H1 (cell line): Measurements from ENCODE around the gene MYBPC2. TPM values are rescaled to one million over a fixed set of nuclear protein-coding genes. Genes with fewer than 3 reads are reported as not detected.

Experiments
- CTCF ChIA-PET: fragments of 300-600 bp; sonication (Branson Sonifier 250); formaldehyde crosslinking; loops from one replicate; lab custom pipeline; 2021; ENCODE audit not compliant: partially characterized antibody; lab: Charles Lee
- POLR2A ChIA-PET: fragments of 300-600 bp; sonication (Branson Sonifier 250); formaldehyde crosslinking; loops from one replicate; lab custom pipeline; 2021; ENCODE audit warnings: inconsistent platforms; ENCODE audit not compliant: partially characterized antibody; lab: Charles Lee
- DNase-seq, 2 experiments: peaks; one replicate each; pipeline versions ENCODE4 v3.0.0 to v3.0.0-alpha.2; 2010 to 2022; ENCODE audit warnings: low spot score in 2 of 2, low read depth in 1 of 2, mixed read lengths in 1 of 2
- FAIRE-seq: peaks from 2 replicates; lab custom pipeline; 2011; peaks lifted over from hg19 to GRCh38; lab: Jason Lieb, UNC
- H2AFZ ChIP-seq: 2 replicates; pipeline ENCODE4 v1.8.1; 2012; ENCODE audit warnings: low read length, inconsistent platforms
- H2AK5ac ChIP-seq: 2 replicates; pipeline ENCODE4 v1.6.1; 2013; ENCODE audit warnings: low read depth, low read length
- H2BK120ac ChIP-seq: replicated peaks from 2 replicates; pipeline ENCODE3; 2013; ENCODE audit warnings: low read depth, low read length, inconsistent platforms
- H2BK12ac ChIP-seq: 2 replicates; pipeline ENCODE4 v1.6.1; 2013; ENCODE audit warnings: low read depth, low read length
- H2BK15ac ChIP-seq: 2 replicates; pipeline ENCODE4 v1.6.1; 2013; ENCODE audit warnings: low read length
- H2BK20ac ChIP-seq: 2 replicates; pipeline ENCODE4 v1.6.1; 2013; ENCODE audit warnings: low read length
- H2BK5ac ChIP-seq: 2 replicates; pipeline ENCODE4 v1.6.1; 2013; ENCODE audit warnings: low read depth, low read length
- H3K14ac ChIP-seq: 2 replicates; pipeline ENCODE4 v1.6.1; 2013; ENCODE audit warnings: inconsistent platforms; ENCODE audit not compliant: insufficient read length
- H3K18ac ChIP-seq: 2 replicates; pipeline ENCODE4 v1.6.1; 2013; ENCODE audit warnings: low read length; ENCODE audit errors: extremely low read depth
- H3K23ac ChIP-seq: 2 replicates; pipeline ENCODE4 v1.6.1; 2013; ENCODE audit warnings: inconsistent platforms; ENCODE audit not compliant: insufficient read length
- H3K23me2 ChIP-seq: 2 replicates; pipeline ENCODE4 v1.6.1; 2013; ENCODE audit warnings: low read depth, low read length
- H3K27ac ChIP-seq: 2 replicates; pipeline ENCODE4 v1.6.1; 2011; ENCODE audit warnings: low read depth, low read length, inconsistent platforms
- H3K27me3 ChIP-seq, 4 experiments: replicated peaks in 1 of 4; 1 replicate in 1 of 4; 2 replicates in 3 of 4; pipeline versions ENCODE4 v1.6.1 to v1.8.1; 2011 to 2013; ENCODE audit warnings: low read length in 3 of 4, mild to moderate bottlenecking in 3 of 4, inconsistent platforms in 2 of 4, mixed read lengths in 2 of 4, moderate library complexity in 1 of 4; ENCODE audit not compliant: control insufficient read depth in 3 of 4, insufficient read depth in 3 of 4; ENCODE audit errors: extremely low read depth in 1 of 4
- H3K36me3 ChIP-seq, 4 experiments: 2 replicates each; pipeline versions ENCODE4 v1.6.1 to v1.8.1; 2011 to 2013; ENCODE audit warnings: mild to moderate bottlenecking in 4 of 4, low read length in 3 of 4, moderate library complexity in 2 of 4, control low read depth in 1 of 4, inconsistent platforms in 1 of 4; ENCODE audit not compliant: insufficient read depth in 4 of 4, control insufficient read depth in 2 of 4
- H3K4ac ChIP-seq: replicated peaks from 2 replicates; pipeline ENCODE3; 2013; ENCODE audit warnings: low read length, low read depth, mixed read lengths, inconsistent platforms; ENCODE audit not compliant: insufficient read length
- H3K4me1 ChIP-seq, 4 experiments: replicated peaks in 1 of 4; 1 replicate in 1 of 4; 2 replicates in 3 of 4; pipeline versions ENCODE4 v1.6.1 to v1.8.1; 2011 to 2013; ENCODE audit warnings: low read length in 3 of 4, inconsistent platforms in 2 of 4, mixed read lengths in 1 of 4; ENCODE audit not compliant: insufficient read depth in 4 of 4, control insufficient read depth in 3 of 4
- H3K4me2 ChIP-seq, 2 experiments: 2 replicates each; pipeline versions ENCODE4 v1.6.1 to v1.8.1; 2011 to 2013; ENCODE audit warnings: low read depth in 2 of 2, low read length in 2 of 2, control low read depth in 1 of 2, inconsistent platforms in 1 of 2, mild to moderate bottlenecking in 1 of 2; ENCODE audit not compliant: insufficient read depth in 1 of 2
- H3K4me3 ChIP-seq, 4 experiments: fragments of 200-600, 300-600 bp in 1 of 4; sonication (generic), shearing (Covaris generic), sonication (Bioruptor Twin) in 1 of 4; 2 replicates each; pipeline versions ENCODE4 v1.5.1 to v1.8.1; 2011 to 2016; ENCODE audit warnings: low read length in 4 of 4, low read depth in 3 of 4, control low read depth in 2 of 4, inconsistent platforms in 2 of 4, mild to moderate bottlenecking in 2 of 4, mixed read lengths in 1 of 4, moderate library complexity in 1 of 4; ENCODE audit not compliant: insufficient read depth in 2 of 4; ENCODE audit errors: extremely low read depth in 1 of 4
- H3K56ac ChIP-seq: replicated peaks from 2 replicates; pipeline ENCODE3; 2013; ENCODE audit warnings: low read depth, mild to moderate bottlenecking, mixed read lengths, low read length, inconsistent platforms; ENCODE audit not compliant: insufficient read length
- H3K79me1 ChIP-seq: 2 replicates; pipeline ENCODE4 v1.6.1; 2013; ENCODE audit warnings: low read depth, low read length, control low read depth
- H3K79me2 ChIP-seq, 2 experiments: 2 replicates each; pipeline versions ENCODE4 v1.6.1 to v1.8.1; 2012 to 2013; ENCODE audit warnings: low read length in 2 of 2, mild to moderate bottlenecking in 2 of 2, inconsistent platforms in 1 of 2; ENCODE audit not compliant: insufficient read depth in 2 of 2, control insufficient read depth in 1 of 2
- H3K9ac ChIP-seq, 4 experiments: replicated peaks in 1 of 4; 1 replicate in 1 of 4; 2 replicates in 3 of 4; pipeline versions ENCODE4 v1.6.1 to v1.8.1; 2011 to 2013; ENCODE audit warnings: low read depth in 3 of 4, low read length in 3 of 4, control low read depth in 2 of 4, mild to moderate bottlenecking in 2 of 4, moderate library complexity in 2 of 4, inconsistent platforms in 1 of 4; ENCODE audit errors: extremely low read depth in 1 of 4
- H3K9me3 ChIP-seq, 2 experiments: 2 replicates each; pipeline versions ENCODE4 v1.6.1 to v1.8.1; 2012 to 2013; ENCODE audit warnings: mild to moderate bottlenecking in 2 of 2, moderate library complexity in 2 of 2, control low read depth in 1 of 2, inconsistent platforms in 1 of 2, low read depth in 1 of 2, low read length in 1 of 2, mixed read lengths in 1 of 2; ENCODE audit not compliant: insufficient read depth in 2 of 2
- H4K20me1 ChIP-seq, 2 experiments: replicated peaks in 1 of 2; 2 replicates each; pipeline versions ENCODE3 to v1.8.1; 2011 to 2013; ENCODE audit warnings: inconsistent platforms in 2 of 2, low read length in 2 of 2, mild to moderate bottlenecking in 1 of 2; ENCODE audit not compliant: insufficient read depth in 2 of 2, control insufficient read depth in 1 of 2
- H4K5ac ChIP-seq: 2 replicates; pipeline ENCODE4 v1.6.1; 2013; ENCODE audit warnings: low read length, low read depth, mixed read lengths, inconsistent platforms; ENCODE audit not compliant: insufficient read length
- H4K8ac ChIP-seq: 2 replicates; pipeline ENCODE4 v1.8.0; 2013; ENCODE audit warnings: mild to moderate bottlenecking, moderate library complexity, low read length, inconsistent platforms; ENCODE audit not compliant: insufficient read depth; ENCODE audit errors: extremely low read depth
- H4K91ac ChIP-seq: replicated peaks from 2 replicates; pipeline ENCODE3; 2013; ENCODE audit warnings: low read length, mixed read lengths, inconsistent platforms; ENCODE audit not compliant: insufficient read length
- BACH1 ChIP-seq: IDR thresholded peaks from 2 replicates; pipeline ENCODE4 v1.6.1; 2012; ENCODE audit warnings: low read length, improper control_type of control experiment
- CBX8 ChIP-seq: fragments of 300-800, 300-1000 bp; sonication (generic); IDR thresholded peaks from 2 replicates; pipeline ENCODE4 v1.7.1; 2016; ENCODE audit warnings: low read depth, low read length, borderline replicate concordance
- CHD1 ChIP-seq: IDR thresholded peaks from 2 replicates; pipeline ENCODE4 v1.6.1; 2012; ENCODE audit warnings: low read depth, low read length, improper control_type of control experiment
- E2F6 ChIP-seq: IDR thresholded peaks from 2 replicates; pipeline ENCODE4 v1.6.1; 2012; ENCODE audit warnings: inconsistent platforms
- EGR1 ChIP-seq: IDR thresholded peaks from 2 replicates; pipeline ENCODE4 v1.6.1; 2011; ENCODE audit warnings: low read depth, low read length, borderline replicate concordance
- EZH2 ChIP-seq: fragments of 200-600 bp; sonication (generic); IDR thresholded peaks from 2 replicates; pipeline ENCODE4 v1.7.1; 2012; ENCODE audit warnings: low read depth, mild to moderate bottlenecking, moderate library complexity, low read length, inconsistent platforms; ENCODE audit not compliant: severe bottlenecking
- FOSL1 ChIP-seq: IDR thresholded peaks from 2 replicates; pipeline ENCODE4 v1.6.1; 2011; ENCODE audit warnings: mild to moderate bottlenecking, low read depth, low read length, moderate library complexity; ENCODE audit not compliant: insufficient read depth
- KDM1A ChIP-seq: fragments of 200-600, 300-600 bp; sonication (generic); IDR thresholded peaks from 2 replicates; pipeline ENCODE4 v1.7.1; 2016; ENCODE audit warnings: mild to moderate bottlenecking, low read length, borderline replicate concordance
- KDM4A ChIP-seq: IDR thresholded peaks from one replicate; pipeline ENCODE4 v1.7.1; 2012; ENCODE audit warnings: low read depth, mild to moderate bottlenecking, moderate library complexity, low read length, inconsistent platforms; ENCODE audit not compliant: severe bottlenecking
- MAX ChIP-seq: IDR thresholded peaks from 2 replicates; pipeline ENCODE4 v1.6.1; 2012; ENCODE audit warnings: inconsistent platforms
- POU5F1 ChIP-seq: IDR thresholded peaks from 2 replicates; pipeline ENCODE4 v1.6.1; 2011; ENCODE audit warnings: low read depth, mild to moderate bottlenecking, low read length, moderate library complexity
- SP2 ChIP-seq: IDR thresholded peaks from 2 replicates; pipeline ENCODE4 v1.6.1; 2012; ENCODE audit warnings: mild to moderate bottlenecking, low read length, inconsistent platforms
- YY1 ChIP-seq: IDR thresholded peaks from 2 replicates; pipeline ENCODE4 v1.6.1; 2011; ENCODE audit warnings: low read depth, mild to moderate bottlenecking, low read length
- WGBS, 2 experiments: shearing (Covaris generic) in 1 of 2; methylation state at CpG; one replicate each; pipeline versions ENCODE4 v1.1.6 to v1.1.7; 2013 to 2015; ENCODE audit warnings: low lambda C conversion rate in 2 of 2, mixed read lengths in 2 of 2, inconsistent platforms in 1 of 2, low coverage in 1 of 2, missing lambda C conversion rate in 1 of 2; ENCODE audit not compliant: insufficient replicate concordance in 2 of 2, insufficient coverage in 1 of 2, insufficient read length in 1 of 2; ENCODE audit errors: extremely low coverage in 1 of 2, missing lambda C conversion rate in 1 of 2; 5-methylcytosine and 5-hydroxymethylcytosine counted together
- polyA plus RNA-seq, 7 experiments: library from polyadenylated mRNA; depleted of rRNA in 3 of 7; stranded (reverse) in 5 of 7; unstranded in 2 of 7; fragments of >200 nt in 5 of 7; fragments of 200-250 nt in 2 of 7; gene quantifications; 1 replicate in 5 of 7; 2 replicates in 1 of 7; 4 replicates in 1 of 7; pipeline versions ENCODE4 v1.2.1 to v1.2.3, GENCODE V29; 2011 to 2013; ENCODE audit warnings: missing spikeins in 2 of 7, mixed read lengths in 2 of 7
- total RNA-seq: library from RNA; stranded (reverse); fragmentation: NEBNext Ultra II Directional; extraction: Animal tissue kit (Norgen Biotek cat#: 25700); gene quantifications from 2 replicates; pipeline ENCODE4 v1.2.1, GENCODE V29; 2021

The MYBPC2 gene
- total and polyA plus RNA-seq, 2 of the 8 experiments (the other 6 are each of a cell fraction or from before 2014, with no cell fraction given): 1.8 to 3.1 TPM

- no peak overlapping the region for H4K91ac ChIP-seq
- no peak overlapping the region for H3K18ac ChIP-seq
- no peak overlapping the region for H2BK20ac ChIP-seq
- no peak overlapping the region for H4K5ac ChIP-seq
- no peaks in the 10 kb centered on the region; a peak in 2 of 7 replicates for H3K27me3 ChIP-seq
- H2AK5ac ChIP-seq: no peak overlapping the region
- H3K4me1 ChIP-seq: peaks cover 0 to 3% (median under 1%) of the 10 kb centered on the region in 4 experiments; a peak in 2 of 7 replicates
- POLR2A ChIA-PET: interaction anchor here (1.1 kb wide), 1 partner anchor 10 kb away, joined by 4 read pairs; no protein-coding TSS in a partner anchor
- CTCF ChIA-PET: no interaction called here
- no peak overlapping the region for H4K8ac ChIP-seq
- H3K4ac ChIP-seq: no peak overlapping the region
- no peak overlapping the region for H3K4me2 ChIP-seq
- no peak overlapping the region for H3K23ac ChIP-seq
- no peaks in the 10 kb centered on the region for H3K79me2 ChIP-seq
- WGBS, 2 experiments: 83 to 100% methylated on average over 1 to 2 of the region's 2 CpGs
- H3K9ac ChIP-seq: no peak overlapping the region
- H3K9me3 ChIP-seq: no peaks in the 10 kb centered on the region
- no peak overlapping the region for H3K27ac ChIP-seq
- H3K4me3 ChIP-seq: no peak overlapping the region
- peaks cover 7% of the 10 kb centered on the region; the same call in 1 of the 2 replicates for H3K23me2 ChIP-seq
- no peak for DNase-seq
- no peak overlapping the region for H2BK5ac ChIP-seq
- no peak for FAIRE-seq
- H2BK120ac ChIP-seq: no peak overlapping the region
- H2BK15ac ChIP-seq: no peak overlapping the region
- peaks cover 0 to 3% of the 10 kb centered on the region in 2 experiments for H4K20me1 ChIP-seq
- H3K56ac ChIP-seq: no peak overlapping the region
- no peak overlapping the region for H2BK12ac ChIP-seq
- H3K14ac ChIP-seq: no peak overlapping the region
- no peaks in the 10 kb centered on the region for H3K79me1 ChIP-seq
- H3K36me3 ChIP-seq: no peaks in the 10 kb centered on the region
- no peak overlapping the region for H2AFZ ChIP-seq
- no peak for TF ChIP-seq EGR1
- no peak for TF ChIP-seq YY1
- no peak for TF ChIP-seq BACH1
- TF ChIP-seq MAX: no peak
- no peak for TF ChIP-seq CBX8
- no peak for TF ChIP-seq E2F6
- TF ChIP-seq KDM4A: no peak
- TF ChIP-seq KDM1A: no peak
- TF ChIP-seq SP2: no peak
- no peak for TF ChIP-seq CHD1
- no peak for TF ChIP-seq POU5F1
- TF ChIP-seq FOSL1: no peak
- no peak for TF ChIP-seq EZH2
Measured at GRCh38 chr19:50455992-50456391, 23.3 kb downstream of the MYBPC2 start.
